ENCODE measurements around the gene SCYGR7.

DNA sequence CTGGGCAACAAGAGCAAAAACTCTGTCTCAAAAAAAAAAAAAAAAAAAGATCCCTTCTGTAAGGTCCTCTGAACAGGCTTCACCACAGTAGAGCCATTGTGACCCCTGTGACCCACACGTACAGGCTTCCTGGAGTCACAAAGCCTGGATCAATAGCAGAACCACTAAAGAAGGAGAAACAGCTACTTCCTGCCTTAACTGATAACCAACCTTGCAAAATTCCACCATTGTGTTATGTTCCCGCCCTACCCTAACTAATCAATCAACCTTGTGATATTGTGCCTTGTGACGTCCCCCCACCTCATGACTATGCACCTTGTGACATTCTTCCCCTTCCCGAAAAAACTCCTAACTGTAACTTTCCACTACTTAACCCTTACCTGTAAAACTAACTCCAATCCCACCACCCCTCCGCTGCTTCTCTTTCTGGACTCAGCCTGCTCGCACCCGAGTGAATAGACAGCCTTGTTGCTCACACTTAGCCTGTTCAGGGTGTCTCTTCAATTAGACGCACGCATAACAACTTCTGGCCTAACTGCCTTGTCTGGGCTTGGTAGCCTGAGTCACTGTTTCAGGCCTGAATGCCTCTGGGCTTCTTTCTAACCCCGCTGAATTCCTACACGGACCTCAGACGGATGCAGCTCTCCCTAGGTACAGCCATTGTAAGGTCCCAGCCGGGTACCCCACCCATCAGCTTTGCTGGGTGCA is 31.4 kb downstream of the SCYGR7 start:
- TF ChIP-seq ATF2 (IDR thresholded peaks at IDR 0.05; ENCODE audit: low read length) (no peak), CHD4 (IDR thresholded peaks at IDR 0.05) (no peak), USF1 (IDR thresholded peaks at IDR 0.05; ENCODE audit: borderline replicate concordance, extremely low read length, insufficient read depth, low read depth, low read length) (no peak), RAD21 (IDR thresholded peaks at IDR 0.05; ENCODE audit: insufficient read depth, low read depth, low read length) (no peak), CHD2 (IDR thresholded peaks at IDR 0.05; ENCODE audit: borderline replicate concordance, low read depth, low read length) (no peak), NRF1 (conservative IDR thresholded peaks at IDR 0.05; ENCODE audit: low read depth, low read length) (no peak), HDAC6 (IDR thresholded peaks at IDR 0.05; ENCODE audit: unreplicated experiment) (no peak), FOS (IDR thresholded peaks at IDR 0.05; ENCODE audit: borderline replicate concordance, extremely low read depth, insufficient read length) (no peak)
- TF ChIP-seq, protein P1, sequence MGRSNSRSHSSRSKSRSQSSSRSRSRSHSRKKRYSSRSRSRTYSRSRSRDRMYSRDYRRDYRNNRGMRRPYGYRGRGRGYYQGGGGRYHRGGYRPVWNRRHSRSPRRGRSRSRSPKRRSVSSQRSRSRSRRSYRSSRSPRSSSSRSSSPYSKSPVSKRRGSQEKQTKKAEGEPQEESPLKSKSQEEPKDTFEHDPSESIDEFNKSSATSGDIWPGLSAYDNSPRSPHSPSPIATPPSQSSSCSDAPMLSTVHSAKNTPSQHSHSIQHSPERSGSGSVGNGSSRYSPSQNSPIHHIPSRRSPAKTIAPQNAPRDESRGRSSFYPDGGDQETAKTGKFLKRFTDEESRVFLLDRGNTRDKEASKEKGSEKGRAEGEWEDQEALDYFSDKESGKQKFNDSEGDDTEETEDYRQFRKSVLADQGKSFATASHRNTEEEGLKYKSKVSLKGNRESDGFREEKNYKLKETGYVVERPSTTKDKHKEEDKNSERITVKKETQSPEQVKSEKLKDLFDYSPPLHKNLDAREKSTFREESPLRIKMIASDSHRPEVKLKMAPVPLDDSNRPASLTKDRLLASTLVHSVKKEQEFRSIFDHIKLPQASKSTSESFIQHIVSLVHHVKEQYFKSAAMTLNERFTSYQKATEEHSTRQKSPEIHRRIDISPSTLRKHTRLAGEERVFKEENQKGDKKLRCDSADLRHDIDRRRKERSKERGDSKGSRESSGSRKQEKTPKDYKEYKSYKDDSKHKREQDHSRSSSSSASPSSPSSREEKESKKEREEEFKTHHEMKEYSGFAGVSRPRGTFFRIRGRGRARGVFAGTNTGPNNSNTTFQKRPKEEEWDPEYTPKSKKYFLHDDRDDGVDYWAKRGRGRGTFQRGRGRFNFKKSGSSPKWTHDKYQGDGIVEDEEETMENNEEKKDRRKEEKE (IDR thresholded peaks at IDR 0.05), result no peak

All from GM12878 (cell line).